Body of pancreas (tissue), 4 donors: ENCODE results near the gene KRI1.

Source experiments
- CTCF ChIP-seq, 7 experiments: fragments of 450-650 bp in 4 of 7; fragments of 200-600 bp in 3 of 7; sonication (generic) in 3 of 7; IDR thresholded peaks; one replicate each; pipeline ENCODE4 v1.5.1; 2016 to 2019; ENCODE audit warnings: antibody characterized with exemption in 7 of 7
- POLR2A ChIP-seq, 3 donors: fragments of 450-650 bp; IDR thresholded peaks; one replicate each; pipeline ENCODE4 v1.6.1; 2016; ENCODE audit warnings: antibody characterized with exemption in 3 of 3, mild to moderate bottlenecking in 2 of 3

DNA sequence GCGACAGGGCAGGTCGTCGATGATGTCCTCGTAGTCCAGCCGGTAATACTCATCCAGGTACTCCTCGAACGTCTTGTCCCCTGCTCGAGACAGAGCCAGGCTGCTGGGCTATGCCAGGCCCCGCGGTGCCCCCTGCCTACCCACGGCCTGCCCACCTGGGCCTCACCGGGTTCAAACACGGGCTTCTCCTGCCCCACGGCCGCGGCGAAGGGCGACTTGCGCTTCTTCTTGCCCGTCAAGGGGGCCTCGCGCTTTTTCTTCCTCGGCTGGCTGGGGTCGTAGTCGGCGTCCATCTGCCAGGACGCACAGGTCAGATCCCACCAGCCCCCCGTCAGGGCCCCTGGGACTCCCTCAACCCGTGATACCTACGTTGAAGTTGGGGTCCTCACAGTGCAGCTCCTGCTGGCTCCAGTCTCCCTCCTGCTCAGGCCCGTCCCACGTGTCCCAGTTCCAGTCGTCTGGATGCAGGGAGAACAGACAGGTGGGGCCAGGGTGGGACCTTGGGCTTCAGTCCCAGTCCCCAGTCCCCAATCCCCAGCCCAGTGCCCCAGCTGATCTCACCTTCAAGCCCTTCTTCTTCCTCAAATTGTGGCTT is 8.1 kb downstream of the KRI1 start:
- no peak for TF ChIP-seq POLR2A (IDR thresholded peaks at IDR 0.05)
- TF ChIP-seq CTCF (IDR thresholded peaks at IDR 0.05), result no peak
